Measurements from ENCODE around the gene KCNA1. TPM values are rescaled to one million over a fixed set of nuclear protein-coding genes. Genes with fewer than 3 reads are reported as not detected.

Gene KCNA1
- total RNA-seq, 2 experiments from 2014 or later, result not detected

DNA sequence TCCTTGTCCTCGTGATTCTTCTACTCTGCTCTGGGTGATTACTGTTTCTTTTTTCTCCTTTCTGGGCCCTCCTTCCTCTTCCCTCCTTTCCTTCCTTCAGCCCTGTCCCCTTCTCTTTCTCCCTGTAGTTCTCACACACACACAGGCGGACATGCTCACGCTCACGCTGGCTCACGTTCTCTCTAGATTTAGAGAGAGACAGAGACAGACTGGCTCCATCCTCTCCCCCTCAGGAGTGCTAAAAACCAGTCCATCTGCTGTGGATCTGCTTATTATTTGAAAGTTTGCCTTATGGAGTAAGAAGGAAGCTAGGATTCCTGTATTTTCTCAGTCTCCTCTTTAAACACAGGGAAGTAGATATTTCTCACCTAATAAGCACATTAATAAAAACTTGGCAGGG, 48.1 kb downstream of the KCNA1 start:
- CTCF ChIA-PET, result no interaction called here
- Mint-ChIP-seq H3K27me3 (peaks cover 51% of the 10 kb centered on the region), H3K4me3 (no peak overlapping the region), H3K36me3 (no peaks in the 10 kb centered on the region), H3K9me3 (ENCODE audit: low read depth) (no peaks in the 10 kb centered on the region), H3K27ac (no peak overlapping the region), H3K4me1 (no peaks in the 10 kb centered on the region)
- ATAC-seq (no peak), DNase-seq (no peak)

DNA sequence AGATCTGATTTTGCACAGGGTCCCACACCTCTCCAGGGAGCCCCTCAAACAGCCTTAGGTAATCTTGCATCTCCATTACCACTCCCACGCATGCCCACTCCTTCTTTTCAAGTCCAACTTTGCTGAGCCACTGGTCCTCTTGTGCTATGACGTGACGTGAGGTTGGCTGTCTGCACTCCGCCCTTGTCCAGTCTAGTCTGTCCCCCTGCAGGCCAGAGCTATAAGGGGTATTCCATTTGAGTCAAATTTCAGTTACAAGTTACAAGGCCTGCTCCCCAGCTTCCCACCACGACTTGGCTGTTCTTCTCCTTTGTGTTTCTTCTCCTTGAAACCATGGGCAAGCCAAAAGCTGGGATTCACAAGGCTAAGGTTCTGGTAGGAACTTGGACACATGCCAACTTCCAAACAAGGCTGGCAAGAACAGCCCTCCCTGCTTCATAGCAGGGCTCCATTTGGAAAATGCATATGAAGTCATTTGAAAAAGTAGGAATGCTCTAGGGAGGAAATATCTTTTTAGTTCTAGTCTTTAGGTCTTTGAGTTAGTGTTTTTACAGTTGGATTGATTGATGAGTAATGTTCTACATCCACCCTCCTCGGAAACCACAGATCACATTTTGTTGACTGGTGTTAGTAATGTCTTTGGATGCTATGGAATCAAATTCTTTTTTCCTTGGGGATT, 49.1 kb downstream of the KCNA1 start:
- CTCF ChIA-PET, result no interaction called here
- no peak overlapping the region for H3K27ac Mint-ChIP-seq
- no peaks in the 10 kb centered on the region for H3K9me3 Mint-ChIP-seq (ENCODE audit: low read depth)
- H3K27me3 Mint-ChIP-seq, result peaks cover 44% of the 10 kb centered on the region
- no peaks in the 10 kb centered on the region for H3K36me3 Mint-ChIP-seq
- no peaks in the 10 kb centered on the region for H3K4me1 Mint-ChIP-seq
- DNase-seq (no peak), ATAC-seq (no peak)
- H3K4me3 Mint-ChIP-seq, result no peak overlapping the region

- no peak overlapping the region for H3K27ac Mint-ChIP-seq
- H3K4me1 Mint-ChIP-seq, result no peaks in the 10 kb centered on the region
- H3K27me3 Mint-ChIP-seq, result peaks cover 47% of the 10 kb centered on the region
- no peaks in the 10 kb centered on the region for H3K36me3 Mint-ChIP-seq
- CTCF ChIA-PET, result no interaction called here
- H3K9me3 Mint-ChIP-seq (ENCODE audit: low read depth), result no peaks in the 10 kb centered on the region
- H3K4me3 Mint-ChIP-seq, result no peak overlapping the region
- ATAC-seq (no peak), DNase-seq (no peak)
These were observed 49.7 kb downstream of the KCNA1 start for GRCh38 chr12:4959381-4959780.

DNA sequence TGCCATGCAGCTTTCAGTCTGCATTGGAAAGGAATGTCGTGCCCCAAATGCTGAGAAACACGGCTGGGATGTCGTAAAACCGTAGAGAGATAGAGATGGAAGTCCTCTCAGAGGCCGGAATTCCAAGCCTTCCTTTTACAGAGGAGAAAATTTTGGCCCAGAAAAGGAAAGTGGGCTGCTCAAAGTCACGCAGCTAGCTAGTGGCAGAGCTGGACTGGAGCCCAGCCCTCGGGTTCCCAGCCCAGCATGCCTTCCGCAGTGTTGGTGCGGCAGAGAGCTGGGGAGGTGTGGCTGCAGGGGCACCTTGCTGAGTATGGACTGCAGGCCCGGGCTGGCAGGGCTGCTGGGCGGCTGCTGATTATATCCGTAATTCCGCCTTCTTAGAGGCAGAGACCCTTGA, 50.3 kb downstream of the KCNA1 start:
- no peaks in the 10 kb centered on the region for H3K4me1 Mint-ChIP-seq
- DNase-seq (no peak), ATAC-seq (no peak)
- no peak overlapping the region for H3K4me3 Mint-ChIP-seq
- CTCF ChIA-PET, result no interaction called here
- H3K36me3 Mint-ChIP-seq, result no peaks in the 10 kb centered on the region
- H3K27me3 Mint-ChIP-seq, result peaks cover 48% of the 10 kb centered on the region
- no peak overlapping the region for H3K27ac Mint-ChIP-seq
- no peaks in the 10 kb centered on the region for H3K9me3 Mint-ChIP-seq (ENCODE audit: low read depth)

DNA sequence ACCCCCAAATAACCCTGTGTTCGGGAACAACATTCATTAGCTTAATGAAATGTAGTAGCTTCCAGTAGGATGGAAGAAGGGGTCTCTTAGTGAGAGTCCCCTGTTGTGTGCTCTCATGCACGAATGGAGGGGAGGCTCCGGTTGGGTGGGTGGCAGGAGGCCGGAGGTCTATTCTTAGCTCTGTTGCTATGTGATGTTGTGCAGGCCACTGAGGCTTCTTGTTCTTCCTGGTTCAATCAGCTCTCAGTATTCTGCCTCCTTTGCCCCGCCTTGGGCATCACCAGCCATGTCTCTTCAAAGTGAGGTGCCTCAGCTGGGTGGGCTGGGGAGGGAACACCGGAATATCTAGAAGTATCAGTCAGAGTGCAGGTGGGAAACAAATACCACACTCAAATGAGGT, 50.8 kb downstream of the KCNA1 start:
- Mint-ChIP-seq H3K36me3 (no peaks in the 10 kb centered on the region), H3K9me3 (ENCODE audit: low read depth) (no peaks in the 10 kb centered on the region), H3K4me1 (no peaks in the 10 kb centered on the region), H3K27me3 (peaks cover 46% of the 10 kb centered on the region), H3K27ac (no peak overlapping the region), H3K4me3 (no peak overlapping the region)
- ATAC-seq, result no peak
- DNase-seq, result no peak
- CTCF ChIA-PET, result no interaction called here

- Mint-ChIP-seq H3K9me3 (ENCODE audit: low read depth) (no peaks in the 10 kb centered on the region), H3K27ac (no peak overlapping the region), H3K27me3 (peaks cover 41% of the 10 kb centered on the region), H3K36me3 (no peaks in the 10 kb centered on the region), H3K4me3 (no peak overlapping the region), H3K4me1 (no peaks in the 10 kb centered on the region)
- no peak for DNase-seq
- ATAC-seq, result no peak
- CTCF ChIA-PET, result interaction anchor here (0.5 kb wide), 1 partner anchor 1305 kb away, joined by 3 read pairs; no protein-coding TSS in a partner anchor
These were observed 51.6 kb downstream of the KCNA1 start for GRCh38 chr12:4961311-4961710.

DNA sequence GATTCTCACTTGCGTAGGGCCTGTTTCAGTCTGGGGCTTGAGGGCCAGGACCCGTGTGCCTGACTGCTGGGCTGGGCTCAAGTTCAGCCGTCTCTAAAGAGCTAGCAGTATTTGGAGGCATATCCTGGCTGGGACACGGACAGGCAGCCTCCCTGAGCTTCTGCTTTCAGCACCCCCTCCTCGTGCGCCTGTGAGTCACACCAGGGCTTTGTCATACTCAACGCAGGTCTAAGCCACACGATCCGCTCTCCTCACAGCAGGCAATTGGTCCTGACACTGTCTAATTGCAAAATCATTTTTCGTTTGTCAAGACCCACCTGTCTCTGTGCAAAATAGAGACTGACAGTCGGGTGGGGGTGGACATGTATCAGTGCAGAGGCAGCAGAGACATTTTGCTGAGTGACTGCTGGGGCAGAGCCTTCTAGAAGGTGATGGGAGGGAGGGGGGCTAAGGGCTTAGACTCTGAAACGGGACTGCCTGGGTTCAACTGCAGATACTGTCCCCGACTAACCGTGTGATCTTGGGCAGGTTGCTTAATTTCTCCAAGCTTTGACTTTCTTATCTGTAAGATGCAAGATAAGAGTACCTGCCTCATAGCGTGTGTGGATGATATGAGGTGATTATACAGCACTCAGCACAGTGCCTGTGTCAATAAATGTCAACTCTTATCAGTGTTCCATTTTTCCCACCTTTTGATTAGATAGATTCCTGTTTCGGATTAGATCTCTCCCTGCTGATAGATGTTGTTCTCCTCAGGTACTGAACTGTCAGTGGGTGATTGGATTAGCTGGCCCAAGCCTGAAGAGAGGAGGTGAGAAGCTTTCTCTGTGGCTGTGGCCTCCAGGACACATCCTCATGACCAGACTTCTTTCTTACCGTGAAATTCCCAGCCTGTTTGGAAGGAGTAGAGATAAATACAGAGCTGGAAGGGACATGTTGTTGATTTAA, 53.1 kb downstream of the KCNA1 start:
- H3K9me3 Mint-ChIP-seq (ENCODE audit: low read depth), result no peaks in the 10 kb centered on the region

More for the DNA sequence above, 53.1 kb downstream of the KCNA1 start:
- DNase-seq, result no peak
- peaks cover 44% of the 10 kb centered on the region for H3K27me3 Mint-ChIP-seq
- no peak overlapping the region for H3K27ac Mint-ChIP-seq
- no peak overlapping the region for H3K4me3 Mint-ChIP-seq
- no peaks in the 10 kb centered on the region for H3K36me3 Mint-ChIP-seq
- no peak for ATAC-seq
- CTCF ChIA-PET, result no interaction called here
- H3K4me1 Mint-ChIP-seq, result no peaks in the 10 kb centered on the region

Other genes starting within 250 kb of the KCNA1 start
- gene GALNT8, start 189.5 kb upstream of the KCNA1 start, total RNA-seq, result 1 to 10 TPM in 1 of 2 experiments, under 1 TPM in 1; 0.85 to 1.1 TPM
- gene KCNA5, start 134.0 kb downstream of the KCNA1 start, total RNA-seq, result not detected

All from activated CD8-positive, alpha-beta memory T cell treated with anti-CD3 and anti-CD28 coated beads, Interleukin-2, amount 10 ng/mL, durations not matched to agents 7 days and 5 days (primary cell).